ENCODE results near the gene MYBPC3.

The MYBPC3 gene

GRCh38 chr11:47356129-47356997 is 3.9 kb upstream of the MYBPC3 start:
- no peak for DNase-seq

GRCh38 chr11:47355283-47356128 is 3.0 kb upstream of the MYBPC3 start:
- peak; percentile 96 for DNase-seq

GRCh38 chr11:47354913-47355282 is 2.4 kb upstream of the MYBPC3 start:
- no peak for DNase-seq

- no peak for DNase-seq
Observed at GRCh38 chr11:47353978-47354774, 1.7 kb upstream of the MYBPC3 start.

- no peak for DNase-seq
Observed at GRCh38 chr11:47351156-47352126, 1.1 kb downstream of the MYBPC3 start.

GRCh38 chr11:47350315-47350714 is 2.2 kb downstream of the MYBPC3 start:
- no peak for DNase-seq

- no peak for DNase-seq
Observed at GRCh38 chr11:47349521-47350095, 2.9 kb downstream of the MYBPC3 start.

- DNase-seq: peak; percentile 12 to 18
Observed at GRCh38 chr11:47348859-47349258, 3.6 kb downstream of the MYBPC3 start.

GRCh38 chr11:47348131-47348802 is 4.2 kb downstream of the MYBPC3 start:
- DNase-seq: no peak

GRCh38 chr11:47347137-47347536 is 5.4 kb downstream of the MYBPC3 start:
- DNase-seq: no peak

GRCh38 chr11:47345890-47346563 is 6.5 kb downstream of the MYBPC3 start:
- no peak for DNase-seq

- DNase-seq: no peak
Observed at GRCh38 chr11:47342854-47343253, 9.6 kb downstream of the MYBPC3 start.

- no peak for DNase-seq
Observed at GRCh38 chr11:47342036-47342803, 10.3 kb downstream of the MYBPC3 start.

- no peak for DNase-seq
Observed at GRCh38 chr11:47340980-47341775, 11.3 kb downstream of the MYBPC3 start.

- no peak for DNase-seq
Observed at GRCh38 chr11:47340010-47340409, 12.5 kb downstream of the MYBPC3 start.

GRCh38 chr11:47338396-47339241 is 13.9 kb downstream of the MYBPC3 start:
- no peak for DNase-seq

- DNase-seq: no peak
Observed at GRCh38 chr11:47337229-47337924, 15.1 kb downstream of the MYBPC3 start.
